ENCODE results near the gene ABCD1. TPM values are rescaled to one million over a fixed set of nuclear protein-coding genes. Genes with fewer than 3 reads are reported as not detected.
"Not testable (repeated sequence)": the region's sequence is repeated elsewhere in the genome, so short reads cannot be mapped to it uniquely, and the experiment has no call there.

Gene ABCD1
- total RNA-seq (2022) (3.5 and 4.1 TPM in 2 replicates), Bru-seq, nascent RNA (percentile 31 among the genes with signal in this experiment), BruChase-seq, experiment 1, labeled RNA remaining after a 6-hour chase (percentile 38 among the genes with signal in this experiment), BruChase-seq, experiment 2, labeled RNA remaining after a 2-hour chase (percentile 38 among the genes with signal in this experiment)
- long read RNA-seq, partial matches to known transcripts: 2 of 6 reads
- long read RNA-seq, other reads (novel, unspliced or antisense): 1 of 6 reads

DNA sequence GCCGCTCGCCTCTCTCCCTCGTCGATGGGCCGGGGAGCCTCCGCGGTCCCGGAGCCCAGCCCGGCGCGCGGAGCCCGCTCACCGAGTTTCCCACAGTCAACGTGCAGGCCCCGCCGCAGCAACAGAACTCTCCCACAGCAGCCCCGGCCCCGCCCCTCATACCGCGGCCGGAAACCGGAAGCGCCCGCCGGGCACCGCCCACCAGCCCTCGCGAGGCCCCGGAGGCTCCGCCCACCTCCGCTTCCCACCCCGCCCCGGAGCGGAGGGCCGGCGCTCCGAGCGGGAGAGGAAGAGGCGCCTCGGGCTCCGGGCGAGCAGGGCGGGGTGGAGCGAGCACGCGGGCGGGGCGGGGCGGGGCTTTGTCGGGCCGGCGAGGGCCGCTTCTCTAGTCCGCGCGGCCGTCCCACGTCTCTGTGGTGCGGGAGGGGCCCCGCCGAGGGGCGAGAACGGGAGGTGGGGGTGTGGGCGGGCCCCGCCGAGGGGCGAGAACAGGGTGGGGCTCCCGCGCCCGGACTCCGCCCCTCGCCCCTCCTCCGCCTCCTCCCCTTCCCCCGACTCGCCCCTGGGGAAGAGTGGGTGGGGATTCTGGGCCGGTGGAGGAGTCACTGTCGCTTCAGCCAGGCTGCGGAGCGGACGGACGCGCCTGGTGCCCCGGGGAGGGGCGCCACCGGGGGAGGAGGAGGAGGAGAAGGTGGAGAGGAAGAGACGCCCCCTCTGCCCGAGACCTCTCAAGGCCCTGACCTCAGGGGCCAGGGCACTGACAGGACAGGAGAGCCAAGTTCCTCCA is at the start of gene ABCD1, which contains the start of gene BCAP31:
TSS of gene ABCD1 (plus strand) at position 605 of the 787 bp plus-strand sequence. CDS start 411 bp downstream, outside the sequence.
TSS of gene BCAP31 (minus strand) at position 136 of the 787 bp plus-strand sequence. CDS start 1,143 bp downstream, outside the sequence.
- CTCF ChIA-PET: no interaction called here
- no peaks in the 10 kb centered on the region for H3K9me3 Mint-ChIP-seq (ENCODE audit: unreplicated experiment)
- no peaks in the 10 kb centered on the region for H3K27me3 Mint-ChIP-seq (ENCODE audit: insufficient read depth, unreplicated experiment)
- peak; percentile 81 for DNase-seq (ENCODE audit: unreplicated experiment)
- BruUV-seq (replicated peaks): no TSS peak
- H3K27ac Mint-ChIP-seq (ENCODE audit: low read depth, unreplicated experiment): peak within 1 kb of the TSS; percentile 79
- POLR2A ChIA-PET: interaction anchor here (0.7 to 1.0 kb wide), 2 partner anchors 37 to 247 kb away, joined by 4 read pairs; partner anchors contain the start of genes HCFC1 and SLC6A8
- H3K4me1 Mint-ChIP-seq (ENCODE audit: insufficient read depth, unreplicated experiment): peaks cover 19% of the 10 kb centered on the region
- TF ChIP-seq, protein P1, sequence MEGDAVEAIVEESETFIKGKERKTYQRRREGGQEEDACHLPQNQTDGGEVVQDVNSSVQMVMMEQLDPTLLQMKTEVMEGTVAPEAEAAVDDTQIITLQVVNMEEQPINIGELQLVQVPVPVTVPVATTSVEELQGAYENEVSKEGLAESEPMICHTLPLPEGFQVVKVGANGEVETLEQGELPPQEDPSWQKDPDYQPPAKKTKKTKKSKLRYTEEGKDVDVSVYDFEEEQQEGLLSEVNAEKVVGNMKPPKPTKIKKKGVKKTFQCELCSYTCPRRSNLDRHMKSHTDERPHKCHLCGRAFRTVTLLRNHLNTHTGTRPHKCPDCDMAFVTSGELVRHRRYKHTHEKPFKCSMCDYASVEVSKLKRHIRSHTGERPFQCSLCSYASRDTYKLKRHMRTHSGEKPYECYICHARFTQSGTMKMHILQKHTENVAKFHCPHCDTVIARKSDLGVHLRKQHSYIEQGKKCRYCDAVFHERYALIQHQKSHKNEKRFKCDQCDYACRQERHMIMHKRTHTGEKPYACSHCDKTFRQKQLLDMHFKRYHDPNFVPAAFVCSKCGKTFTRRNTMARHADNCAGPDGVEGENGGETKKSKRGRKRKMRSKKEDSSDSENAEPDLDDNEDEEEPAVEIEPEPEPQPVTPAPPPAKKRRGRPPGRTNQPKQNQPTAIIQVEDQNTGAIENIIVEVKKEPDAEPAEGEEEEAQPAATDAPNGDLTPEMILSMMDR (IDR thresholded peaks at IDR 0.05; ENCODE audit: unreplicated experiment): no peak
- H3K36me3 Mint-ChIP-seq (ENCODE audit: insufficient read depth, unreplicated experiment): peaks cover 34% of the 10 kb centered on the region
- intact Hi-C loops (cut with micrococcal nuclease): loop anchor here (2.0 kb wide), 1 partner anchor 70 kb away; the partner anchor contains the start of genes IDH3G and SSR4
- H3K4me3 Mint-ChIP-seq (ENCODE audit: unreplicated experiment): peak within 1 kb of the TSS; percentile 82

DNA sequence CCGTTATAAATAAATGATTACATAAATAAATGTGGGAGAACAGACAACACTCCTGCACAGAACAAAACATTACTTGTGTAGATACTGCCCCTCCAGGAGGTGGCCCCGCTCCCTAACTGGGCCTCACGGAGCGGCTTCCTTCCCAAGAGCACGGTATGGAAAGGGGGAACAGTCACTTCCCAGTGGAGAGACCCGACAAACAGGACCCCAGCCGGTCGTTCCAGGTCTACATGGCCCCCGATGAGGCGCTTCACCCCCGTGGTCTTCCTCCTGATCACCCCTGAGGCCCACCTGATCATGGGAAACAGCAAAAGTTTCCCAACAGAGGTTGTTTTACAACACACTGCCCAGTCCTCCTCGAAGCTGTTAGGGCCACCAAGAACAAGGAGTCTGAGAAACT is 43.5 kb upstream of the ABCD1 start:
- Mint-ChIP-seq H3K4me1 (ENCODE audit: insufficient read depth, unreplicated experiment) (no peaks in the 10 kb centered on the region), H3K27ac (ENCODE audit: low read depth, unreplicated experiment) (no peak overlapping the region), H3K9me3 (ENCODE audit: unreplicated experiment) (no peaks in the 10 kb centered on the region), H3K36me3 (ENCODE audit: insufficient read depth, unreplicated experiment) (no peaks in the 10 kb centered on the region), H3K4me3 (ENCODE audit: unreplicated experiment) (no peak overlapping the region), H3K27me3 (ENCODE audit: insufficient read depth, unreplicated experiment) (no peaks in the 10 kb centered on the region)
- intact Hi-C loops (cut with micrococcal nuclease): no loop called here
- ChIA-PET POLR2A (no interaction called here), CTCF (no interaction called here)
- DNase-seq (ENCODE audit: unreplicated experiment): no peak
- BruUV-seq (replicated peaks): no TSS peak
- TF ChIP-seq, protein P1 (IDR thresholded peaks at IDR 0.05; ENCODE audit: unreplicated experiment): no peak

DNA sequence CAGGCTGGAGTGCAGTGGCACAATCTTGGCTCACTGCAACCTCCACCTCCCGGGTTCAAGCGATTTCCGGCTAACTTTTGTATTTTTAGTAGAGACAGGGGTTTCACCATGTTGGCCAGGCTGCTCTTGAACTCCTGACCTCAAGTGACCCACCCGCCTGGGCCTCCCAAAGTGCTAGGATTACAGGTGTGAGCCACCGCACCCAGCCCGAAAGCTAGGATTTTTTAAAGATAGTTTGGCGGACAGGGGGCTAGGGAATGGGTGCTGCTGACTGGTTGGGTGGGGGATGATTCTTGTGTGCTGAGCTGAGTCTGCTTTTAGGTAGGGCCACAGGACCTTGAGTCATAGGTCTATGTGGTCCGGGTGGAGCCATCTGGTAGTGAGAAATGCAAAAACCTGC is 41.2 kb upstream of the ABCD1 start:
- DNase-seq (ENCODE audit: unreplicated experiment); intact Hi-C loops (cut with micrococcal nuclease); H3K36me3 Mint-ChIP-seq (ENCODE audit: insufficient read depth, unreplicated experiment); H3K4me1 Mint-ChIP-seq (ENCODE audit: insufficient read depth, unreplicated experiment); H3K9me3 Mint-ChIP-seq (ENCODE audit: unreplicated experiment); H3K27ac Mint-ChIP-seq (ENCODE audit: low read depth, unreplicated experiment); H3K4me3 Mint-ChIP-seq (ENCODE audit: unreplicated experiment); BruUV-seq (replicated peaks); H3K27me3 Mint-ChIP-seq (ENCODE audit: insufficient read depth, unreplicated experiment): not testable (repeated sequence)
- ChIA-PET POLR2A (interaction anchor here (1.3 kb wide), 1 partner anchor 84 kb away, joined by 4 read pairs; the partner anchor contains the start of gene CCNQ), CTCF (interaction anchor here (0.7 to 1.0 kb wide), 3 partner anchors 24 to 624 kb away, joined by 3 read pairs; no protein-coding TSS in a partner anchor)

DNA sequence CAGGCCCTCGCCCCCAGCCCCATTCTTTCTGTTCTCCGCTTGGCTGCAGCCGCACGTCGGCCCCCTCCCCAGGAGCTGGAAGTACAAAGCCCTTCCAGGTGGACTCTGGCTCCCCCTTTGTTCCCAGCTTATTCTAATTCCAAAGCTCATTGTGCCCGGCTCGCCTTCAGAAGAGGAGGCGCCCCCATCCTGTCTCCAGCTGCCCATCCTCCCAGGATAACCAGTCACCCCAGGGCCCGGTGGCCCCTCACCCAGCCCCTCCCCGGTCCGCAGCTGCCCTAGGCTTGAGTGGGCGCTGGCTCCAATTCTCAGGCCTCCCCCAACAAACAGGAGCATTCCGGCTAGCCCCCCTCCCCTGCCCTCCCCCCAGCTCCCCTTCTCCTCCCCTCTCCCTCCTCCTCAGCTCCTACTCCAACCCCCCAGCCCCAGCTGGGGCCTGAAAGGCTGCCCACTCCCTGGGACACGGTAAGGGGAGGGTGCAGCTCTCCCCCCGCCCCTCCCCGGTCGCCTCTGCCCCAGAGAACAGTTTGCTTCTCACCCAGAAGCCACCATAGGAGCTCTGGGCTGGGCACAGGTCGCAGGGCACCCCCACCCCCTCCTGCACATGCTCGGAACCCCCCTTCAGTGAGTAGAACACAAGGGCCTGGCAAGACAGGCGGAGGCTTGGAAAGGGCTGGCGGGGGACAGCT is 40.0 kb upstream of the ABCD1 start:
- H3K36me3 Mint-ChIP-seq (ENCODE audit: insufficient read depth, unreplicated experiment): no peaks in the 10 kb centered on the region
- H3K4me3 Mint-ChIP-seq (ENCODE audit: unreplicated experiment): no peak overlapping the region
- DNase-seq (ENCODE audit: unreplicated experiment): no peak
- no peaks in the 10 kb centered on the region for H3K9me3 Mint-ChIP-seq (ENCODE audit: unreplicated experiment)
- no peaks in the 10 kb centered on the region for H3K4me1 Mint-ChIP-seq (ENCODE audit: insufficient read depth, unreplicated experiment)
- H3K27me3 Mint-ChIP-seq (ENCODE audit: insufficient read depth, unreplicated experiment): no peaks in the 10 kb centered on the region
- CTCF ChIA-PET: interaction anchor here (0.6 to 1.5 kb wide), 6 partner anchors 16 to 841 kb away, joined by 3 read pairs; no protein-coding TSS in a partner anchor
- intact Hi-C loops (cut with micrococcal nuclease): no loop called here
- no peak overlapping the region for H3K27ac Mint-ChIP-seq (ENCODE audit: low read depth, unreplicated experiment)
- no TSS peak for BruUV-seq (replicated peaks)
- POLR2A ChIA-PET: interaction anchor here (0.6 to 1.3 kb wide), 2 partner anchors 85 to 274 kb away, joined by 4 read pairs; partner anchors contain the start of gene CCNQ
- TF ChIP-seq, protein P1 (IDR thresholded peaks at IDR 0.05; ENCODE audit: unreplicated experiment): no peak

Data from MCF 10A (cell line).